ENCODE measurements around the gene FAM181A.

The FAM181A gene

DNA sequence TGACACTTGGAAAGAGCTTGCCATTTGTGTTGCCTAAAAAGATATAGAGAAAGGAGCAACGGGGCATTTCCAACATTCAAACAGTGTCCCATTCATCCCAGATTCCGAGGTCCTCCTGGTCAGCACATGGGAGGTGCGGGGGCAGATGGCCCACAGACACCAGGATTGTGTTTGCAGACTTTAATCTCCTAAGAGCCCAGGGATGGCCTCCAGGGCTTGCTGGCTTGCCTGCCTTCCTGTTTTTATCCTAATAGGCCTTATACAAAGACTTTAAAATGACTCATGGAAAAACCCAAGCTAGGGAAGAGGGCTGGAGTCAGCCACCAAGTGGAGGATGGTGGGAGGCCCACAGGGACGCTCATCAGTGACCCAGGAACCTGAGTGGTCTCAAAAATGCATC, 21.5 kb upstream of the FAM181A start:
- DNase-seq, result peak; percentile 7

DNA sequence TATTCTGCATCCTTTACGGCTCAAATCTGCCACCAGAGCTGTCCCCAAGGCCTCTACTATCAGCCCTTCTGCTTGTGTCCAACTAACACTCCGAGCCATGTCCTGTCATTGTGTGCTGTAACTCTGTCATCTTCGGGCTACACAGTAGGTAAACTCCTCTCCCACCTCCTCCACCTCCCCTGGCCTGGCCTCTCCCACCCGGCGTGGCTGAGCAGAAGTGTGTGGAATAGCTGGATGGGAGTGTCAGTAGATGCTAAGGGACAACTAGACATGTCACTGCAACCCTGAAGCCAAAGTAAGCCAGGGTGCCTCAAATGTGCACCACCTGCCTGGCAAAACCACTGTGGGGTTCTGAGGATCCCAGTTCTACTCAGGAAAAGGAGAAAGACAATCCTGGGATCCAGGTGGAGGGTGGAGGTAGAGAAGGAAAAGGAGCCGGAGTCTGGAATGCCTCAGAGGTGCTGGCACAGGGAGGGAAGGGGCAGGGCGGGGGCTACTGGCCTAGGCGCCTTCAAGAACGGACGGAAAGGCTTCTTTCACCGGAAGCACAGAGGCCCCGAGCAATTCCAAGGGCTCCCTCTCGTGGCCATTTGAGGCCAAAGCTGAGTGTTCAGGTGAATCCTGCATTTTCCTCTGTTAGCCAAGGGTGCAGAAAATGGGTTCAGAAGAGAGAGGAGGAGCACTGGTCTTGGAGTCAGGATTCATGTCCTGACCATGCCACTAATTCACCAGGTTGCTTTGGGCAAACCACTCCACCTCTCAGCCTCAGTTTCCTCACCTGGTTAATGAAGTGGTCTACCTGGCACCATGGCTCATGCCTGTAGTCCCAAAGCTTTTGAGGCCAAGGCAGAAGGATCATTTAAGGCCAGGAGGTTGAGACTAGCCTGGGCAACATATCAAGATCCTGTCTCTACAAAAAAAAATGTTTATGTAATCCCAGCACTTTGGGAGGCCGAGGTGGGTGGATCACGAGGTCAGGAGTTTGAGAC, 20.5 kb upstream of the FAM181A start:
- DNase-seq, result peak; percentile 32

DNA sequence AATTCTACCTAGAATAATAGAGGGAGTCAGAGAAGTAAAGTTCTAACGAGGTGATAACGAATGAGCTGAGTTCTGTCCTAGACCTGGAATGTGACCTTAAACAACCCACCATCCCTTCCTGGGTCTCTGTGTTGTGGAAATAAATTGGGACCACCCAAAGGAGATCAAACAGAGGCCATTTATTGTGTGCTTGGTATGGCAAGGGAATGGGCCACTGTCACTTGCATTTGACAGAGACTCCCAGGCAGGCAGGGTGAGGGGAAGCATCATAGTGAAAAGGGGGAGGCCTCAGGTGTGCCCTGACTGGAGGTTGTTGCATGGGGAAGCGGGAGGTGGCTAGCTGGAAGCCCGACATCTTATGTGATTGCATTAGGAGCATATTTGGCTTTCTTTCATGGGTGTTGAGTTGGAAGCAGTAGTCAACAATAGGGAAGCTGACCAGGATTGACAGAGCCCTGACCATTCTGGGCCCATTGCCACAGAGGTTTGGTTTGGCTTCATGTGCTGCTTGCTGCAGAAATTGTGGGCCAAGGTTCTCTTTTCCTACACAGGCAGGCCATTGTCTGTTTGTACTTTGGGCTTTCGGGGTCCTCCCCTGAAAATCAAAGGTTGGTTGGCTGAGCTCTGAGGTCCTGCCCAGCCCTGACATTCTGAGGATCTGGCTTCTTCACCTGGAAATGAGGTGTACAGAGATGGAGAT, 17.6 kb upstream of the FAM181A start:
- no peak for DNase-seq

DNA sequence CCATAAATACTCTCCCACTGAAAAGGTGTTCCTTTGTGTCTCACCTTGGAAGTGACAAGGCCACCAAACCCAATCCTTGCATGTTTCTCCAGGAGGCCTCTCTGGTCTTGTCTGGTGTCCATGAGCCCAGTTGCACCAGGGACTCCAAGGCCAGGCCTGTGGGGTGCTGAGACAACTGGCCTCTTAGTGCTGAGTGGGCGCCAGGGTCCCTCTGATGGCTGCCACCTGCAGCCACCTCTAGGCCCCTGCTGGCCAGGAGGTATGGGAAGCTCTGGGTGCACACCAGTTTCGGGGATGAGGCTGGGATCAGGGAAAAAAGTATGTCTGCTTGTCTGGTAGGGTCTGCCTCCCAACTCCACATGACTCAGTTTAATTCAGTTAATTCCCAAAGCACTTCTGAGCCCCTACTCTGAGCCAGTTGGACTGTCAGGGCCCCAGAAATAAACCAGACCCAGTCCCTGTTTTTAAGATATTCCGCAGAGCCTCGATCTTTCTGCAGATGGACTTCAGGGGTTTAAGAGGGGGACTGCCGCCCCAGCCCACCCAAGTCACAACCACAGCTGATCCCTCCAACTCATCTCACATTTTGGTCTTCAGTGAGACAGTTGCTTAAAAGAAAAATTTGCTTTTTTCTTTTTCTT, 15.0 kb upstream of the FAM181A start:
- DNase-seq, result no peak

DNA sequence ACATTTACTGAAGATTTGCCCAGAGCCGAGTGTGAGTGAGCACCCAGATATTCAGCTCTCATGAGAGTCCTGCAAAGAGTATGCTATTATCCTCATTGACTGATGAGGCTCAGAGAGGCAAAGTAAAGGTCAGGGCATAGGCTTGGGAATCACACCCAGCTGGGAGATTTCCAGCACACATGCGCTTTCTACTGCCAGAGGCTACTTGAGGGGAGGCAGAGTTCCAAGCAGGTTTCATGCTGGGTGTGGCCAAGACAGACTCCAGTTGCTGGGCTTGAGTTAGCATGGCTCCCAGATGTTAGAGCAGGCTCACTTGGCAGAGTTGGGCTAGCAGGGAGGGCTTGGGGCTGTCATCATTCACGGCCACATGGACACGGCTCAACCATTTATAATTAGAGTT, 14.4 kb upstream of the FAM181A start:
- DNase-seq, result no peak

DNA sequence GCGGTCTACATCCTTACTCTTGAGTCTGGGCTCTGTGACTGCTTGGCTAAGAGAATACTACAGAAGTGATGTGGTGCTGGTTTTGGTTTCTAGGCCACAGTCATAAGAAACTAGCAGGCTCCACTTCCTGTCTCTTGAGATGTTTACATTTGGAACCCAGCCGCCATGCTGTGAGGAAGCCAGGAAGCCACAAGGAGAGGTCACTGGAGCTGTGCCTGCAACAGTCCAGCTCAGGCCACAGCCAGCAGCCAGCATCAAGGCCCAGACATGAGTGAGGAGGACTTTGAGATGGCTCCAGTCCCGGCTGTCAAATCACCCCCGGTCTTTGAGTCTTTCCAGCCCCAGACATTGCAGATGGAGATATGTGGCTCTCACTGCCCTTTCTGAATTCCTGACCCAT, 12.9 kb upstream of the FAM181A start:
- no peak for DNase-seq

DNA sequence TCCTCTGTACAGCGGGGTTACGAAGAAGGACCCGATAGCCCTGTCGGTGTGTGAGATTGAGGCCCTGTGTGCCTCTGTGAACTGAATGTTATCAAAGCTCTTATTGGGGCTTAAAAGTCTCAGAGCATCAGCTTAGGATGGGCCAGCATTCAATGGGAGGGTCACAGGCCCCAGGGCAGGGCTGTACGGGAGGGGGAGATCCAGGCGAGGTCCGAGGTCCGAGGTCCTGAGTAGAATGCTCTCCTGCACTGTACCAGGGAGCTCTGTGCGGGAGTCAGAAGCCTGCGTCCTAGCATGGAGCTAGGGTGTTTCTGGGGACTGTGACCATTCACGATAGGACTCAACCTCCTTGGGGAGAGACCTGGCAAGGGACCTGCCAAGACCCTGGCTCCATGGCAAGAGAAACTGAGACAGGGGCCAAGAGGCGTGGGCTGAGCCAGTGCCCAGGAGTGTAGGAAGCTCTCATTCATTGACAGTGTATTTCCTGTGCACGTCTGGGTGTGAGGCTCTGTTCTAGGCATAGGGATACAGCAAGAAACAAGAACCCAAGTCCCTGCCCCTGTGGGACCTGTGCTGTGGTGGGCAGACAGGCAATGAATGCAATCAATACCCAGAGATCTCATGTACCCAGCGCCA, 12.0 kb upstream of the FAM181A start:
- DNase-seq, result no peak

DNA sequence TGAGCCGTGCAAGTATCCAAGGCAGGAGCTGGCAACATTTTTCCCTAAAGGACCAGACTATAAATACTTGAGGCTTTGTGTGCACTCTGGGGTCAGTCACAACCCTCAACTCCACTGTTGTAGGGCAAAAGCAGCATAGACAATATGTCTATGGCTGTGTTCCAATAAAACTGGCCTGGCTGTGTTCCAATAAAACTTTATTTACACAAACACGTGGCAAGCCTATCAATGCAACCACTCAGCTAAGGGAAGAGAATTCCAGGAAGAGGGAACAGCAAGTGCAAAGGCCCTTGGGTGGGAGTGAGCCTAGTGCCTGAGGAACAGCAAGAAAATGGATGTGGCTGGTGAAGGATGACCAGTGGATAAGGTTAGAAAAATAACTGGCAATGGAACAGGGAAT, 11.3 kb upstream of the FAM181A start:
- DNase-seq, result no peak

DNA sequence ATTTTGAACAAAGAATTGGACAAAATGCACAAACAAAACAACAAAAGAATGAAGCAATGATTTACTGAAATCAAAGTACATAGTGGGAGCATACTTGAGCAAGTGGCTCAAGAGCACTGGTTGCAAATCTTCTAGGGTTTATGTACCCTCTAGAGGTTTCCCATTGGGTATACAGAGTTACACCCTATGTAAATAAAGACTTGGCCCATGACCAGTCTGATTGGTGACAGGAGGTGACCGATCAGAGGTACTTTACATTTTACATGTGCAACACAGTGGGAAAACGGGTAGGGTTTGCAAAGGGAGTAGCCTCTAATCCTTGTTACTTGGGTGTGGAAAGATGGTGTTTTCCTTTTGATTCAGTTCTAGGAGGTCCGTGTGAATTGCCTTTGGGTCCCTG, 10.6 kb upstream of the FAM181A start:
- DNase-seq, result no peak

DNA sequence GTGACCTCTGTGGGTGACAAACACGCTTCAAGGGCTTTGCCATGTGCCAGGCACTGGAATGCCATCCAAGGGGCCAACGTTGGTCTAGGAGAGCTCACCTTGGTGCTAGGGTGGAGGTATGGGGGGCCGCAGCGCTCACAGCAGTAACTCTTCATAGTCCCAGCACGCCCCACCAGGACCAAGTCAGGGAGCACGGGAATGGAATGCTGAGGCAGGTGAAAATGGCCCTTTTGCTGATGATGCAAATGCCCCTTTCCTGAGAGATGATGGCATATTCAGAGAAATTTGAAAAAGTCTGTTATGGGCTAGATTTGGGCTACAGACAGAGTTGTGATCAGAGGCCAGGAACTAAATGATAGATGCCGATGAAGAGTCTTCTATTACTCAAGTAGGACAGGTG, 10.0 kb upstream of the FAM181A start:
- DNase-seq, result no peak

DNA sequence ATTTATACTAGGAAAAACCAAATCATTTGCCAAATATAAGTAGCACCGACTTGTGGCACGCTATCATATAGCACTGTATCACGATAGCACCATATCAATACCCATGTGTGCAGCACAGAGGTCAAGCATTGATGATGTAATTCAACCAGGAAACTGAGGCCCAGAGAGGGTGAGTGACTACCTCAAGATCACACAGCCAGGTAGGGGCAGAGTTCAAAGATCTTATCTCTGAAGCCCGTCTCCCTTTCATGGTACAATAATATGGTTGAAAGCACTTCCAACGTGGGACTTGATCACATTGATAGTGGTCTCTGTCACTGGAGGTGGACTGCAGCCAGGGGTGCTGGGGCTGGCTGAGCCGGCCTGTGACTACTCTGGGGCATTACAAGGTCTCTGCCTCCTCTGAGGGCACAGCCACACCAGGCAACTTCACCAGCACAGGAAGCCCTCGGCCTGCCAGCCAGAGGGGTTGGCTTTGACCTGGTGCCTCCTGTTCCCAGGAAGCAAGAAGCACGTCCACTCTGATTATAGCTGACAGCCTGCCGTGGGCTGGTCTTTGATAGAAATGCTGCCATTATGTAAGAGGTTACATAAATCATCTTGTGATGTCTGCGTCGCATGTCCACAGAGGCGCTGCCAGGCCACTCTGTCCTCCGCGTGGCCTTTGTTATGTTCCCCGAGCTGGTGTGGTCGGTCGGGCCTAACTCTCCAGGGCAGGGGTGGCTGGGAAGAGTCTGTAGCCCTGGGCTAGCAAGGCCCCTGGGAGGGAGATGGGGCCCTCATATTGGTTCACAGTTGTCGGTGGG, 5.9 kb upstream of the FAM181A start:
- DNase-seq, result no peak

DNA sequence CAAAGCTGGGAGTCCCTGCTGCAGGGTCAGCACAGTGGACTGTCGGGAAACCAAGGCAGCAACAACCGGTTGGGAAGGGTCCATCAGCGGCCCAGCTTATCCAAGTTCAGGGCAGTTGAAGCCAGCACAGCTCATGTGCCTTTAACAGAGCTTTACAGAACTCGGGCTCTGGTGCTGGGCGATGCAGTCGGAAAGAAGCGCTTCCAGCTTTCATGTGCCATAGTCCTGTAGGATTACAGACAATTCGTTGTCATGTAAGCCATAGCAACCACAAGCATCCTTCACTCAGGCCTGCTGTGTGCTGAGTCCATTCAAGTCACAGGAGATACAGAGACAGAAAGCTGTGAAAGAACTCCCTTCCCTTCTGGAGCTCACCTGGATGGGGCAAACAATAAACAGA, 3.5 kb upstream of the FAM181A start:
- no peak for DNase-seq

DNA sequence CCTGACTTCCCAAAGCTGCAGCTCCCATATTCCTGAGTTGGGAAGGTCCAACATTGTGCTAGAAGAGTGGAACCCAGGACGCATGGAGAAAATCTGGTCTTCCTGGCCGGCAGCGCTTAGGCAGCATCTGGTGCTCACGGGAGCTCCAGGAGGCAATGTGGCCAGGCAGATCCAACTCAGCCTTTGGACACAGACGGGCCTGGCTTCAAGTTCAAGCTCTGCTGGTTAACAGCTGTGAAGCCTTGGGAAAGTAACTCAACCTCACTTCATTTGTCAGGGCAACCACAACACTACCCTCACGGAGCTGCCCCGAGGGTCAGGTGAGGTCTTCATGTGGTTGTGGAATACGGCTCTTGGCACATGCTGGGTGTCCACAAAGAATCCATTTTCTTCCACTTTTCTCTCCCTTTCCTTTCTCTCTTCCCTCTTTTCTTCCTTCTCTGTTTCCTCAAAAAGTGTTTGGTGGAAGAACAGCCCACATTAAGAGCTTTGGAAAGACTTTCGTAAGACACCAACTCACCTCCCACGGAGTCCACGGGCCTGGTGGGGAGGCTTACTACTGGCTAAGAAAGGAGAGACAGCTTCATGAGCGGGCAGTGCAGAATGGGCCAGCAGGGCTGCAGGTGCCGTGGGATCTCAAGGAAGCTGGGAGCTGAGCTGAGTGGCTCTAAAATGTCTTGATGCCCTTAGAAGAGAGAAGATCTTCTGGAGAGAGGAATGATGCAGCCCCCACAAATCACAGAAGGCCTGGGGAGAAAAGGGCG, 2.4 kb upstream of the FAM181A start:
- DNase-seq, result no peak

DNA sequence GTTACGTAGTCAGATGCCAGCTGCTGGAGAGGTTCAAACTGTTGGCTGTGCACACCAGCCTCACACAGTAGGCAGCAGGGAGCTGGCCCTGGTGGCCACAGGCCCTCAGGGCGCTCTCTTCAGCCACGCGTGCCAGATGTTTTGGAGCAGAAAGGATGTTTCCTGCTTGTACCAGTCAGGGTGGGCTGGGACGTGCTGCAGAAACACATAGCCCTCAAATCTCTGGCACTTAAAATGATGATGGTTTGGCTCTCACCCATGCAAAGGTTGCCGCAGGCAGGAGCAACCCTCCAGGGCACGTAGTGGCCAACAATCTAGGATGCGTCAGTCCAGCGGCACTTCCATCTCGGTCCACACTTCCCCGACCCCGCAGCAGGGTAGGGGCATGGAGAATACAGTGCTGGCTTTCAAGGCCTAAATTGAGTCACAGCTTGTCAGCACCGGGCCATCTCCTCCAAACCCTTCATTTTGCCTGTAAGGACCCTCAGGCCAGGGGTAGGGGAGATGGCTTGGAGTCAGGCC, 1.7 kb upstream of the FAM181A start:
- no peak for DNase-seq

DNA sequence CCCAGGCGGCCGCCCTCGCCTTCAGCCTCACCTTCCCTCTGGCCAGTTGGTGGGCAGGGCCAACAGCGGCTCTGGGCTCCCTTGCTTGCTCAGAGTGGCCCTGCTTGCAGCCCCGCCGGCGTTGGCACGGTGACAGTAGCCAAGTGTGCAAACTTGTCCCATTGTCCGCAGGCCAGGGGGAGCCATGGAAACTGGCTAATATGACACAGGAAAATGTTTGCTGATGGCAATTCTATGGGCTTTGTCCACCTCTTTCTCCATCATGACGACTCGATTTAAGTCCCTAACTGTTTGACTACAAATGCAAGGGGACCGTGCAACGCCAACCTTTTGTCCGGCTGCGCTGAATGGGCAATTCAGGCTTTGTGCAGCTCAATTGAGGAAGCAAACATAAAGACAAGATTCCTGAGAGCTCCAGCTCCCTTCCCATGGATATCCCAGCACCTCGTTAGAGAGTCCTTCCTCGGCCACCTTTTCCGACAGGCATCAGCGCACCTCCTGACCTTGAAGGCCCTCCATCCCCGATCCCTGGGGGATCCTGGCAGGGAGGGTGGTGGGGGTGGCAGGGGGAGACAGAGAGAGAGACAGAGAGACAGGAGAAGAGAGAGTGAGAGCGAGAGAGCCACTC, 785 bp upstream of the FAM181A start:
- DNase-seq, result no peak

DNA sequence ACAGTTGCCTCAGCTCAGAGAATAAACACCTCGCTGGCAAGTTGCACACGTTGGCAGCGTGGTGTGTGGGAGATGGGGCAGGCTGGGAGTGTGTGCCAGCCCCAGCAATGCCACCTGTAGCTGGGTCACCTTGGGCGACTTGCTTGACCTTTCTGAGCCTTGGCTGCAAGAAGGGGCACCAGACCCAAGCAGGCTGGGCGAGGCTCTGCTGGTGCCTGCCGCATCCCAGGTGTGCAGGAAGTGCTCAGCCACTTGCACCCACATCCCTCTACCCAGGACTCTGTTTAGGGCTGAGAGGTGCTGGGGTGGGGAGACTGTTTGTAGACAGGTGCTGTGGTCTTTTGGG, 629 bp downstream of the FAM181A start:
- DNase-seq, result no peak

DNA sequence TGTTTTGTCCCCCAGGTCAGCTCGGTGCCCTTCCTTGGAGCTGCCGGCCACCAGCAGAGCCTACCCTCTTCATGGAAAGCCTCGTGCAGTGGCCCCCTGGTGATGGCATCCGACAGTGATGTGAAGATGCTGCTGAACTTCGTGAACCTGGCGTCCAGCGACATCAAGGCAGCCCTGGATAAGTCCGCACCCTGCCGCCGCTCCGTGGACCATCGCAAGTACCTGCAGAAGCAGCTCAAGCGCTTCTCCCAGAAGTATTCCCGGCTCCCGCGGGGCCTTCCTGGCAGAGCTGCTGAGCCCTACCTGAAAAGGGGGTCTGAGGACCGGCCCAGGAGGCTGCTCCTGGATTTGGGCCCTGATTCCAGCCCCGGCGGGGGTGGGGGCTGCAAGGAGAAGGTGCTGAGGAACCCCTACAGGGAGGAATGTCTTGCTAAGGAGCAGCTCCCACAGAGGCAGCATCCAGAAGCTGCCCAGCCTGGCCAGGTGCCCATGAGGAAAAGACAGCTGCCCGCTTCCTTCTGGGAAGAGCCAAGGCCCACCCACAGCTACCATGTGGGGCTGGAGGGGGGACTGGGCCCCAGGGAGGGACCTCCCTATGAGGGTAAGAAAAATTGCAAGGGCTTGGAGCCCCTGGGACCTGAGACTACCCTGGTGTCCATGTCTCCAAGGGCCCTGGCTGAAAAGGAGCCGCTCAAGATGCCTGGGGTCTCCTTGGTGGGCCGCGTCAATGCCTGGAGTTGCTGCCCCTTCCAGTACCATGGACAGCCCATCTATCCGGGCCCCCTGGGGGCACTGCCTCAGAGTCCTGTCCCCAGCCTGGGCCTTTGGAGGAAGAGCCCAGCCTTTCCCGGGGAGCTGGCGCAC, 1.3 kb downstream of the FAM181A start:
- DNase-seq, result no peak

DNA sequence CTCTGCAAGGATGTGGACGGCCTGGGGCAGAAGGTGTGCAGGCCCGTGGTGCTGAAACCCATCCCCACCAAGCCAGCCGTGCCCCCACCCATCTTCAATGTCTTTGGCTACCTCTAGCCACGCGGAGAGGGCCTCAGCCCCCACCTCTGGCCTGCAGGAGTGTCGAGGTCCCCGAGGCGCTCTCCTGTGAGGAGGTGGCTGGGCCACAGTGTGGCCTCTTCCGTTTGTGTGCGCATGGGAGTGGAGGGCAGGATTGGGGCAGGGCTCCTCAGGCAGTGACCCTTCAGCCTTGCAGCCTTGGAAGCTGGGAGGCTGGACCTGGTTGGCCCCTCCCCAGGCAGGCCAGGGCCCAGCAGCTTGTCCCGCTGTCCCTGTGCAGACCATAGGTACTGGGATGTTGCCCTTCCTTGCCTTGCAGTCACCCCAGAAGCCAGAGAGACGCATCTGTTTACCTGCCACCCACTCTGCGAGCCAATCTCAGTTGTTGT, 1.9 kb downstream of the FAM181A start:
- DNase-seq, result no peak

DNA sequence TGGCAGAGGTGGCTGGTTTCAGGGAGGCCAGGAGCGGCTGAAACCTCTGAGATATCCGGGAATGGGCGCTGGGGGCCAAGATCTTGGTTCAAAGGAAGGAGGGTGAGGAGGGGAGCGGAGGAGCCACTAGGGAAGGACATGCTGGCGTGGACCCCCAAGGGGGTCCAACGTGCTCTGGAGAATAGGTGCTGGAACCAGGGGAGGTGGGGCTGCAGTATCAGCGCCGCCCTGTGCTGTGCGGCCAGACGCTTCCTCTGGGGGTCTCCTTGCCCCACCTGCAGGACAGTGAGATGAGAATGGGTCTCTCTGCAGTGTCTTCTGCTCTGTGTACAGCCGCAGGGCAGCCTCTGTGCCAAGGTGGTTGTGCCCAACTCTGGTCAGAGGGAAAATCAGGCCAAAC, 2.5 kb downstream of the FAM181A start:
- no peak for DNase-seq
